CD14-positive monocyte (primary cell): ENCODE measurements around the gene TMEM95. TPM values are rescaled to one million over a fixed set of nuclear protein-coding genes. Genes with fewer than 3 reads are reported as not detected.

Experiments
- DNase-seq, 3 donors: peaks; one replicate each; pipeline ENCODE4 v3.0.0-alpha.2; 2011 to 2022
- H2AFZ ChIP-seq: 2 replicates; pipeline ENCODE4 v1.6.0; 2012; ENCODE audit warnings: mild to moderate bottlenecking, low read depth, low read length, inconsistent platforms; ENCODE audit not compliant: insufficient read depth, poor library complexity, severe bottlenecking
- H3K27ac ChIP-seq, 2 donors: 1 replicate in 1 of 2; 2 replicates in 1 of 2; pipeline ENCODE4 v1.5.1; 2012 to 2013; ENCODE audit warnings: low read length in 2 of 2, control low read depth in 1 of 2, inconsistent platforms in 1 of 2, low read depth in 1 of 2, mild to moderate bottlenecking in 1 of 2
- H3K27me3 ChIP-seq, 2 donors: one replicate each; pipeline versions ENCODE4 v1.6.0 to v1.6.1; 2011 to 2013; ENCODE audit warnings: low read length in 2 of 2; ENCODE audit not compliant: control insufficient read depth in 2 of 2, insufficient read depth in 2 of 2
- H3K36me3 ChIP-seq, 2 donors: replicated peaks in 1 of 2; 1 replicate in 1 of 2; 2 replicates in 1 of 2; pipeline versions ENCODE4 v1.5.1 to v1.6.1; 2012 to 2013; ENCODE audit warnings: low read length in 2 of 2, control low read depth in 1 of 2, inconsistent platforms in 1 of 2, mild to moderate bottlenecking in 1 of 2; ENCODE audit not compliant: insufficient read depth in 2 of 2, control insufficient read depth in 1 of 2
- H3K4me1 ChIP-seq, 2 donors: 1 replicate in 1 of 2; 2 replicates in 1 of 2; pipeline versions ENCODE4 v1.5.1 to v1.6.1; 2012 to 2013; ENCODE audit warnings: low read length in 2 of 2, control low read depth in 1 of 2, inconsistent platforms in 1 of 2, mild to moderate bottlenecking in 1 of 2, moderate library complexity in 1 of 2; ENCODE audit not compliant: insufficient read depth in 2 of 2, control insufficient read depth in 1 of 2
- H3K4me2 ChIP-seq: replicated peaks from 2 replicates; pipeline ENCODE3; 2012; ENCODE audit warnings: low read length, moderate library complexity, mild to moderate bottlenecking; ENCODE audit not compliant: poor library complexity, severe bottlenecking; ENCODE audit errors: extremely low read depth
- H3K4me3 ChIP-seq, 3 experiments: fragments of 200-600 bp in 1 of 3; sonication (generic) in 1 of 3; replicated peaks in 1 of 3; 1 replicate in 2 of 3; 2 replicates in 1 of 3; pipeline ENCODE4 v1.5.1; 2011 to 2013; ENCODE audit warnings: low read length in 3 of 3, mild to moderate bottlenecking in 3 of 3, control low read depth in 2 of 3, low read depth in 2 of 3, inconsistent platforms in 1 of 3, moderate library complexity in 1 of 3
- H3K79me2 ChIP-seq: 2 replicates; pipeline ENCODE4 v1.6.0; 2012; ENCODE audit warnings: mild to moderate bottlenecking, control low read depth, inconsistent platforms, low read length, moderate library complexity; ENCODE audit not compliant: insufficient read depth
- H3K9ac ChIP-seq: 2 replicates; pipeline ENCODE4 v1.6.0; 2017; ENCODE audit warnings: low read length, mild to moderate bottlenecking; ENCODE audit not compliant: insufficient read depth, poor library complexity, severe bottlenecking
- H3K9me3 ChIP-seq, 2 donors: replicated peaks in 1 of 2; 1 replicate in 1 of 2; 2 replicates in 1 of 2; pipeline versions ENCODE4 v1.5.1 to v1.6.1; 2012 to 2013; ENCODE audit warnings: low read length in 2 of 2, control low read depth in 1 of 2; ENCODE audit not compliant: control insufficient read depth in 1 of 2, insufficient read depth in 1 of 2
- H4K20me1 ChIP-seq: 2 replicates; pipeline ENCODE4 v1.6.0; 2012; ENCODE audit warnings: mild to moderate bottlenecking, low read length, control low read depth, moderate library complexity; ENCODE audit not compliant: insufficient read depth
- H3K27ac Mint-ChIP-seq, 7 donors: one replicate each; pipeline ENCODE4 v1.8.0; 2020; ENCODE audit warnings: mild to moderate bottlenecking in 7 of 7, mixed read lengths in 7 of 7, moderate library complexity in 6 of 7, inconsistent platforms in 2 of 7
- H3K27me3 Mint-ChIP-seq, 3 donors: one replicate each; pipeline ENCODE4 v1.8.0; 2021 to 2022; ENCODE audit warnings: low read depth in 3 of 3, mild to moderate bottlenecking in 3 of 3, mixed read lengths in 3 of 3, moderate library complexity in 3 of 3, inconsistent platforms in 1 of 3
- H3K36me3 Mint-ChIP-seq, 2 donors: one replicate each; pipeline ENCODE4 v1.8.0; 2020; ENCODE audit warnings: mixed read lengths in 2 of 2, inconsistent platforms in 1 of 2, mild to moderate bottlenecking in 1 of 2
- H3K4me1 Mint-ChIP-seq: one replicate; pipeline ENCODE4 v1.8.0; 2020; ENCODE audit warnings: mild to moderate bottlenecking, mixed read lengths
- H3K4me3 Mint-ChIP-seq, 2 donors: one replicate each; pipeline ENCODE4 v1.8.0; 2020; ENCODE audit warnings: mild to moderate bottlenecking in 2 of 2, mixed read lengths in 2 of 2, moderate library complexity in 1 of 2
- H3K9me3 Mint-ChIP-seq, 7 donors: one replicate each; pipeline ENCODE4 v1.8.0; 2020 to 2022; ENCODE audit warnings: mixed read lengths in 7 of 7, mild to moderate bottlenecking in 6 of 7, moderate library complexity in 6 of 7, inconsistent platforms in 2 of 7
- CTCF ChIP-seq: fragments of 200-600 bp; IDR thresholded peaks from one replicate; pipeline ENCODE4 v1.8.0; 2022; ENCODE audit warnings: antibody characterized with exemption, mild to moderate bottlenecking
- WGBS: methylation state at CpG from one replicate; pipeline ENCODE4 v1.1.5; 2013; ENCODE audit warnings: missing lambda C conversion rate; ENCODE audit not compliant: insufficient coverage; 5-methylcytosine and 5-hydroxymethylcytosine counted together
- intact Hi-C, 2 donors: fragments of 100-400 bp; cut with micrococcal nuclease; formaldehyde crosslinking; loops; one replicate each; pipeline versions ENCODE4 v1.15.0 to v1.15.1; 2023
- polyA plus RNA-seq, 3 donors: library from polyadenylated mRNA; depleted of rRNA in 1 of 3; unstranded in 2 of 3; stranded (reverse) in 1 of 3; fragments of 300-500 nt in 2 of 3; fragments of >200 nt in 1 of 3; fragmentation: Illumina TruSeq in 2 of 3; gene quantifications; 1 replicate in 2 of 3; 2 replicates in 1 of 3; pipeline ENCODE4 v1.2.3, GENCODE V29; 2012 to 2021

TMEM95 gene
- polyA plus RNA-seq, 3 donors = not detected

GRCh38 chr17:7307686-7308624 is 47.0 kb upstream of the TMEM95 start:
- H3K36me3 Mint-ChIP-seq = peaks cover 35 to 39% of the 10 kb centered on the region in 2 donors
- peaks cover 36% of the 10 kb centered on the region in 2 donors for H3K36me3 ChIP-seq
- peaks cover 51% of the 10 kb centered on the region for H3K79me2 ChIP-seq
- peak overlapping the region; percentile 95 to 96 for H3K27ac ChIP-seq
- H3K4me1 ChIP-seq = peaks cover 24 to 26% of the 10 kb centered on the region in 2 donors
- H3K9ac ChIP-seq = peak overlapping the region; percentile 93
- no peaks in the 10 kb centered on the region for H3K27me3 ChIP-seq
- under 1% methylated on average over 90 of the region's 104 CpGs for WGBS
- H3K4me3 Mint-ChIP-seq = peak overlapping the region; percentile 85 to 93
- peak overlapping the region; percentile 87 for H3K4me2 ChIP-seq
- H3K9me3 ChIP-seq = no peaks in the 10 kb centered on the region
- H3K9me3 Mint-ChIP-seq = no peaks in the 10 kb centered on the region
- intact Hi-C loops = loop anchor here (2.0 to 10.0 kb wide), 6 partner anchors 21 to 377 kb away; partner anchors contain the start of genes ELP5 (in 2 of the 2), PHF23 (in 2 of the 2), CTDNEP1 (in 1 of the 2) and MPDU1 (in 1 of the 2)
- H4K20me1 ChIP-seq = peaks cover 49% of the 10 kb centered on the region
- H2AFZ ChIP-seq = no peak overlapping the region
- H3K4me1 Mint-ChIP-seq = peaks cover 28% of the 10 kb centered on the region
- peak; percentile 17 for TF ChIP-seq CTCF
- H3K27me3 Mint-ChIP-seq = peaks cover 0 to 4% (median 2%) of the 10 kb centered on the region in 3 donors
- peak overlapping the region; percentile 66 to 97 (median 72) for H3K4me3 ChIP-seq
- DNase-seq = peak; percentile 17 to 57 (median 47)
- peak overlapping the region; percentile 96 to 100 (median 99) for H3K27ac Mint-ChIP-seq

DNA sequence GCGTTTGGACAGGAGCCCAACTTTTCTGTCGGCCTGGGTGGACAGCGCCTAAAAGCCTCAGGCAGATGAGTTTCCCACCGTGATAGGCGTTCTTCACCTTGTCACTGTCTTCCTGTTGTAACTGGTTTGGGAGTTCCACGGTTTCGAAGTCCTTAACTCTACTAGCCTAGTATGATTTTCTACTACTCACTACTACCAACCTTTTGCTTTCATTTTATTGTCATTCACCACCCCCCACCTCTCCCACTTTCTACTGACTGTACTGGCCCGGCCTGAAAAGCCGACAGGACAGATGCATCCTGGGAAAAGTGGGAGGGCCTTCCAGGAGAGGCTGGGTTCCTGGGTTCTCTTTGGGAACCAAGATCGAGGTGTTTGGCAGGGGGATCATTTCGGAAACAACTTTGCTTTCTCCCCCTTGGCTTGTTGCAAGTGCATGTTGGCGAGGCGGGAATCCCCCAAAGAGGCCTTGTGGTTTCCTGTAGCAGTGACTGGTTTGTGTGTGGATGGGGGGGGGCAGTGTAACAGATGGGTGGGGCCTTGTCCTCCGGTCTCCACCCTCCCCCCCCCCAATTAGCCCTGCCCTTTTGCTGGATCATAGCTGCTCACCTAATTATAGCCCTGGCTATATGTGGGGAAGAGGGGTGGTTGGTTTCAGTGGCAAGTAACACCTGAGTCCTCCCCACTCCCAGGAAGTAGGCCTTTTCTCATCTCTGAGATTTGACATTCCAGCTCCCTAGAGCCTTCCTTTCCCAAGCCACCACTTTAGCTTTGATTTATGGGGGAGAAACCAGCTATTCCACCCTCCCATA is 46.1 kb upstream of the TMEM95 start:
- Mint-ChIP-seq H3K4me1 (peaks cover 35% of the 10 kb centered on the region), H3K9me3 (no peaks in the 10 kb centered on the region), H3K27me3 (peaks cover 0 to 2% (median 0%) of the 10 kb centered on the region in 3 donors), H3K27ac (peak overlapping the region; percentile 94 to 98 (median 98)), H3K36me3 (peaks cover 44 to 48% of the 10 kb centered on the region in 2 donors), H3K4me3 (peak overlapping the region; percentile 85 to 93)
- Histone ChIP-seq H4K20me1 (peaks cover 58% of the 10 kb centered on the region), H3K9ac (peak overlapping the region; percentile 93), H2AFZ (no peak overlapping the region), H3K36me3 (peaks cover 44 to 45% of the 10 kb centered on the region in 2 donors), H3K4me3 (peak overlapping the region; percentile 66 to 97 (median 72)), H3K27me3 (no peaks in the 10 kb centered on the region), H3K4me1 (peaks cover 30% of the 10 kb centered on the region in 2 donors), H3K79me2 (peaks cover 58% of the 10 kb centered on the region), H3K9me3 (no peaks in the 10 kb centered on the region), H3K27ac (peak overlapping the region; percentile 95 to 96), H3K4me2 (peak overlapping the region; percentile 87)
- 0% methylated on average over 5 of the region's 14 CpGs for WGBS
- TF ChIP-seq CTCF = no peak
- peak; percentile 74 to 96 (median 85) for DNase-seq
- intact Hi-C loops = loop anchor here (2.0 to 10.0 kb wide), 5 partner anchors 20 to 376 kb away; partner anchors contain the start of genes PHF23 (in 2 of the 2), CTDNEP1 (in 1 of the 2), ELP5 (in 1 of the 2) and MPDU1 (in 1 of the 2)
